AG09309 (cell line): Measurements from ENCODE around the gene TRMT112.

Source experiments
- DNase-seq: peaks from one replicate; pipeline ENCODE4 v3.0.0-alpha.2; 2010; ENCODE audit warnings: low read depth
- H3K4me3 ChIP-seq: 2 replicates; pipeline ENCODE4 v1.5.1; 2011; ENCODE audit warnings: mild to moderate bottlenecking, low read depth, low read length, moderate library complexity; ENCODE audit not compliant: control insufficient read depth
- TF ChIP-seq, protein P1 (sequence below): IDR thresholded peaks from 2 replicates; pipeline ENCODE4 v1.5.1; 2011; ENCODE audit warnings: mild to moderate bottlenecking, low read depth, low read length, inconsistent platforms; ENCODE audit not compliant: insufficient read depth, control insufficient read depth; ENCODE audit errors: missing control alignments

The TRMT112 gene

DNA sequence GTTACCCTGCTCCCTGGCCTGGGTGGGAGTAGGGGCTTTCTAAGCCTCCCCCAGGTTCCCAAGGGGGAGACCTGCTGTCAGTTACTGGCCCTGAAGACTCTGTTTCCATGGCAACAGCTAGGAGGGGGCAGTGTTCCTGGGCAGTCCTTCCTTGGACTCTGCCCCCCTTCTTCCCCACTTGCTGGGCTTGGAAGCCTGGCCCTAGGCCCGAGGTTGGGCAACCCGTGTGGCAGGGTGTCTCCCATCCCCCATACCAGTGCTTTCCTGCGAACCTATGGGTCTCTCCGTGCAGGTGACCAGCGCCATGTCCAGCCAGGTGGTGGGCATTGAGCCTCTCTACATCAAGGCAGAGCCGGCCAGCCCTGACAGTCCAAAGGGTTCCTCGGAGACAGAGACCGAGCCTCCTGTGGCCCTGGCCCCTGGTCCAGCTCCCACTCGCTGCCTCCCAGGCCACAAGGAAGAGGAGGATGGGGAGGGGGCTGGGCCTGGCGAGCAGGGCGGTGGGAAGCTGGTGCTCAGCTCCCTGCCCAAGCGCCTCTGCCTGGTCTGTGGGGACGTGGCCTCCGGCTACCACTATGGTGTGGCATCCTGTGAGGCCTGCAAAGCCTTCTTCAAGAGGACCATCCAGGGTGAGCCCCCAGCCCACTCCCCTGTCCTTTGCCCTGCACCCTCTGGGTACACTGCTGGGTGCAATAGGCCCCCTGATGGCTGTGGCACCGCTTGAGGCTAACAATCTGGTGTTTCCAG lies 10.3 kb downstream of the TRMT112 start:
- DNase-seq = no peak
- TF ChIP-seq, protein P1, sequence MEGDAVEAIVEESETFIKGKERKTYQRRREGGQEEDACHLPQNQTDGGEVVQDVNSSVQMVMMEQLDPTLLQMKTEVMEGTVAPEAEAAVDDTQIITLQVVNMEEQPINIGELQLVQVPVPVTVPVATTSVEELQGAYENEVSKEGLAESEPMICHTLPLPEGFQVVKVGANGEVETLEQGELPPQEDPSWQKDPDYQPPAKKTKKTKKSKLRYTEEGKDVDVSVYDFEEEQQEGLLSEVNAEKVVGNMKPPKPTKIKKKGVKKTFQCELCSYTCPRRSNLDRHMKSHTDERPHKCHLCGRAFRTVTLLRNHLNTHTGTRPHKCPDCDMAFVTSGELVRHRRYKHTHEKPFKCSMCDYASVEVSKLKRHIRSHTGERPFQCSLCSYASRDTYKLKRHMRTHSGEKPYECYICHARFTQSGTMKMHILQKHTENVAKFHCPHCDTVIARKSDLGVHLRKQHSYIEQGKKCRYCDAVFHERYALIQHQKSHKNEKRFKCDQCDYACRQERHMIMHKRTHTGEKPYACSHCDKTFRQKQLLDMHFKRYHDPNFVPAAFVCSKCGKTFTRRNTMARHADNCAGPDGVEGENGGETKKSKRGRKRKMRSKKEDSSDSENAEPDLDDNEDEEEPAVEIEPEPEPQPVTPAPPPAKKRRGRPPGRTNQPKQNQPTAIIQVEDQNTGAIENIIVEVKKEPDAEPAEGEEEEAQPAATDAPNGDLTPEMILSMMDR = no peak
- peak overlapping the region; percentile 93 for H3K4me3 ChIP-seq

DNA sequence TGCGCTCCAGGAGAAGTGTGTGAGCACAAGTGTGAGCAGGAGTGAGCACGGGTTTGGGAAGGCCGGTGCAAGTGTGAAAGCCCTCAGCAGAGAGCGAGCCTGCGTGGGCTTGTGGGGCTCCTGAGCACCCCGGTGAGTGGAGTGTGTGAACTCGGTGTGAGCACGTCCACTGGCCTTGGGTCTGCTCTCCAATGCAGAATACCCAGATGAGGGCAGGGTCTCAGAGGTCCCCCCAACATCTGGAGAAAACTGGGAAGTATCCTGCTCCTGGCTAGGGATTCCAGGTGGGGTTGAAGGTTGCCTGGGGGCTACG lies 10.8 kb downstream of the TRMT112 start:
- TF ChIP-seq, protein P1 = no peak
- peak overlapping the region; percentile 93 for H3K4me3 ChIP-seq
- DNase-seq = no peak

DNA sequence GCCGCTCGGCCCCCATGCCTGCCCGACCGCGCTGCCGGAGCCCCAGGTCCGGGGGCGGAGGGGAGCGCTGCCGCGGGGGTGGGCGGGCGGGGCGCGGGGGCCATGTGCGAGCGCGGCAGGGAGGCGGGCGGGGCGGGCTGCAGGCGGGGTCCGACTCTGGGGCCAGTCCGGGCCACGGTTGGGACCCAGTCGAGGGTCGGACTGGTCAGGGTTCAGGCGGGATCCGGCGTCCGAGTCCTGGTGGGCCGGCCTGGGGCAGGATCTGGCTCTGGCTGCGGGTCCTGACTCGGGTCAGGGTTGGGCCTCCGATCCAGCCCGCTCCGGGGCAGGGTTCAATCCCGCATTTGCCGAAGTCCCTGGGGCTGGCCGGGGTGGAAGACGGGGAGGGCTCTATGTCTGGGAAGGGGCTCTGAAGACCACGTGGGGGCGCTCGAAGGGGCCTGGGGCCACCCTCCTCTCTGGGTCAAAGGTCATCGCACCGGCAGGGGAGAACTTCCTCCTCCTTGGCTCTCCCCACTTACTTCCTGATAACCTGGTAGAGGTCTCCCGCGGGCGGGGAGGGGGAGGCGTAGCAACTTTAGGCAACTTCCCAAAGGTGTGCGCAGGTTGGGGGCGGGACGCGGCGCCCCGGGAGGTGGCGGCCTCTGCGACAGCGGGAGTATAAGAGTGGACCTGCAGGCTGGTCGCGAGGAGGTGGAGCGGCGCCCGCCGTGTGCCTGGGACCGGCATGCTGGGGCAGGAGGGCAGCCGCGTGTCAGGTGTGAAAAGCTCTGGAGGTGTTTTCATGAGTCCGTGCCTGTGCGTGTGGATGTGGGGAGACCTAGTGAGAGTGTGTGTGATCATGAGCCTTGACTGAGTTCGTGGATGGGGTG lies 11.4 kb downstream of the TRMT112 start:
- TF ChIP-seq, protein P1 = peak; percentile 26
- DNase-seq = no peak
- H3K4me3 ChIP-seq = peak overlapping the region; percentile 93

DNA sequence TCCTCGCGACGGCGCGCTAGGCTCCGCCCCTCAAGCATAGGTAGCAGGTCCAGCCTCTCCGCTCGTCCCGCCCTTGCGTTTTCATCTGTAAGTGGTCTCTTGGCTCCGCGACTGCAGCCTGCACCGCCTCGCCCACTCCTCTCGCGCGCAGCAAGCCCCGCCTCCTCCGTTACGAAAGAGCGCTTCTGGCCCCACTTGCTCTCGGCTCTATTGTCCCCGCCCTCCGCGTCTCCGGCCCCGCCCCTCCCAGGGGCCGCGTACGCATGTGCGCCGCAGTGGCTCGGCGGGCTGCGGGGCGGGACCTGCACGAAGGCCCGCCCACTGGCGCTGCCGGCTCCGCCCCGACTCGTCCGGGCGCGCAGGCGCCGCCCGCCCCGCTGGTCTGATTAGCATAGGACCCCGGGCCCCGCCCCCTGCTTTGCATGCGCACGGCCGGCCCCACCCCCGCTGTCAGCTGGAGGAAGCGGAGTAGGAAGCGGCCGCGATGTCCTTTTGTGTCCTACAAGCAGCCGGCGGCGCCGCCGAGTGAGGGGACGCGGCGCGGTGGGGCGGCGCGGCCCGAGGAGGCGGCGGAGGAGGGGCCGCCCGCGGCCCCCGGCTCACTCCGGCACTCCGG lies 12.2 kb downstream of the TRMT112 start, which contains the start of gene ESRRA:
Gene ESRRA (plus strand): TSS at position 450 of the 616 bp plus-strand sequence. CDS start 1,656 bp downstream, outside the sequence.
- H3K4me3 ChIP-seq = peak within 1 kb of the TSS; percentile 93
- peak; percentile 74 for DNase-seq
- TF ChIP-seq, protein P1 = no peak

DNA sequence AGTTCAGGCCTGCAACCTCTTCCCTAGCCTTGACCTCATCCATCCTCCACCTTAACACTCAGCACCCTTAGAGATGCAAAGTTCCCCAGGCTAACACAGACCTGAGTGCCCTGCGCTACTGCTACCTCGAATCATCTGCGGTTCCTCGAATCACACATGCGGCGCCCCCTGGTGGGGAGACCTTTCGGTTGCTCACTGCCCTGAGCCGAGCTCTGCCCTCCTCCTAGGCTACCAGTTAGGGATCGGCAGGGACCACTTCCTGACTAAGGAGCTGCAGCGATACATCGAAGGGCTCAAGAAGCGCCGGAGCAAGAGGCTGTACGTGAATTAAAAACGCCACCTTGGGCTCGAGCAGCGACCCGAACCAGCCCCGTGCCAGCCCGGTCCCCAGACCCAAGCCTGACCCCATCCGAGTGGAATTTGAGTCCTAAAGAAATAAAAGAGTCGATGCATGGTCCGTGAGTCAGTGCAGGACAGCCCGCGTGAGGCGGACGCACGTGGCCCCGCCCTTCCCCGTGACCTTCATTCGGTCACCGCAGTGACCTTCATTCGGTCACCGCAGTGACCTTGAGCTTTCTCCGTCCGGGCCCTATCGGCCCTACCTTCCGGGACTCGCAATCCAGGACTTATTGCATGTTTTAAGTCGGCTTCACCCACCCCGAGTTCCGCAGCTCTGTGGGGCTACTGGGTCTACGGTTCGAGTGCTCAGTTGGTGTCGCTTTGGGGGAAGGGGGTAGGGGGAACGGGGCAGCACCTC lies 12.9 kb downstream of the TRMT112 start:
- TF ChIP-seq, protein P1 = peak; percentile 87
- peak; percentile 57 for DNase-seq
- H3K4me3 ChIP-seq = peak overlapping the region; percentile 64

DNA sequence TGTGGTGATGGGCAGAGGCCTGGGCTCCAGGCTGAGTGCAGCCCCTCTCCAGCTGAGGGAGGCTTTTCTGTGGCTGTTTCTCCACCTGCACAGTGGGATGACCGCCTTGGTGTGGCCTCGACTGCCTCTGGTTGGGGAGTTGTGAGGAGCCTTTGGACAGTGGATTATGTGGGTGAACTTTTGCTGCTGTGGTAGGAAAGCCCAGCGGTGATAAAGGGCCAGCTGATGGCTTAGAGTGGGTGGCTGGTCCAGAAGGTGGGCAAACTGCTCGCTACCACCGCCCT lies 13.4 kb downstream of the TRMT112 start:
- no peak for DNase-seq
- TF ChIP-seq, protein P1 = no peak
- H3K4me3 ChIP-seq = peak overlapping the region; percentile 64; the same call in 1 of the 2 replicates
